HG03378 (cell line): Measurements from ENCODE around the gene TMSB15C.

ENCODE experiments used
- ATAC-seq: cut with Tn5 transposase; IDR thresholded peaks from one replicate; pipeline ENCODE4 v1.9.1; 2021; ENCODE audit warnings: mild to moderate bottlenecking, moderate library complexity; ENCODE audit not compliant: unreplicated experiment

TMSB15C gene

GRCh38 chrX:104047171-104047570, 28.9 kb downstream of the TMSB15C start:
- ATAC-seq, result no peak

GRCh38 chrX:104045642-104046041, 30.4 kb downstream of the TMSB15C start:
- ATAC-seq, result no peak

- no peak for ATAC-seq
Observed at GRCh38 chrX:104041003-104041402, 35.0 kb downstream of the TMSB15C start.

GRCh38 chrX:104039689-104040505, 36.1 kb downstream of the TMSB15C start, which contains the start of gene H2BW2:
Gene H2BW2, plus strand, starts transcription at chrX:104039956. Its CDS starts 39 bp downstream, at chrX:104039995.
- no peak for ATAC-seq
